ENCODE measurements around the gene HS3ST3A1. TPM values are rescaled to one million over a fixed set of nuclear protein-coding genes. Genes with fewer than 3 reads are reported as not detected.

Gene HS3ST3A1
- total and polyA plus RNA-seq, 2 experiments from 2014 or later = 39.2 to 85.1 TPM

DNA sequence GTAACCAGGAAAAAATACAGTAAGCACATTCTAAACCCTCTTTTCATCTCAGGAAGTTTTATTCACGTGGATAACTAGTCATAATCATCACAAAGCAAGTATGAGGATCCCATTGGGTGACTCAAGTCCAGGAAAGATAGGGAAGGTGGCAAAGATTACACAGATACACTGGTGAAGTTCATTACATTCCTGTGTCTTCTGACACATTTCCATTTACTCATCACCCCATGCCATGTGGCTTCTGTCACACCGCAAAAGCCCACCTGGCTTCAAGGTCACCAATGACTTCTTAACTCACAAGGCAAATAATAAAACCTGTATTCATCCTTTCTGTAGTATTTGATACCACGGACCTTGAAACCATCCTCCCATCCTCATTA, 17.0 kb downstream of the HS3ST3A1 start:
- Histone ChIP-seq H3K9me3 (ENCODE audit: low read depth) (no peaks in the 10 kb centered on the region), H3K79me2 (ENCODE audit: insufficient read depth) (peaks cover 100% of the 10 kb centered on the region), H3K4me3 (0 out of 2 replicates have a peak overlapping the region, but pooled peaks have one; percentile 17), H3K4me1 (ENCODE audit: insufficient read depth) (peaks cover 65% of the 10 kb centered on the region), H2AFZ (no peak overlapping the region), H4K20me1 (ENCODE audit: insufficient read depth) (no peaks in the 10 kb centered on the region), H3K4me2 (ENCODE audit: unreplicated experiment) (peak overlapping the region; percentile 66), H3K27me3 (replicated peaks; ENCODE audit: insufficient read depth) (no peaks in the 10 kb centered on the region), H3F3A (ENCODE audit: insufficient read depth) (peaks cover 68% of the 10 kb centered on the region), H3K9me2 (ENCODE audit: insufficient read depth) (no peaks in the 10 kb centered on the region), H3K36me3 (ENCODE audit: low read depth) (0 out of 2 replicates have a peak, but pooled peaks cover 5% of the 10 kb centered on the region), H3K27ac (peak overlapping the region; percentile 62), H3K9ac (no peak overlapping the region)
- in situ Hi-C loops (cut with MboI) = loop anchor here (25.0 kb wide), 2 partner anchors 247 to 547 kb away; no protein-coding TSS in a partner anchor
- TF ChIP-seq EZH2phosphoT487 (IDR thresholded peaks at IDR 0.05; ENCODE audit: insufficient read depth, low read depth) (no peak), EZH2 (IDR thresholded peaks at IDR 0.05; ENCODE audit: insufficient read depth, poor library complexity, severe bottlenecking) (no peak)
- DNase-seq = peak; percentile 74
- 43 to 47% methylated on average over 3 of the region's 3 CpGs for WGBS, 2 experiments (ENCODE audit: low coverage in 1 of 2, low lambda C conversion rate in 2 of 2, missing lambda C conversion rate in 2 of 2)

DNA sequence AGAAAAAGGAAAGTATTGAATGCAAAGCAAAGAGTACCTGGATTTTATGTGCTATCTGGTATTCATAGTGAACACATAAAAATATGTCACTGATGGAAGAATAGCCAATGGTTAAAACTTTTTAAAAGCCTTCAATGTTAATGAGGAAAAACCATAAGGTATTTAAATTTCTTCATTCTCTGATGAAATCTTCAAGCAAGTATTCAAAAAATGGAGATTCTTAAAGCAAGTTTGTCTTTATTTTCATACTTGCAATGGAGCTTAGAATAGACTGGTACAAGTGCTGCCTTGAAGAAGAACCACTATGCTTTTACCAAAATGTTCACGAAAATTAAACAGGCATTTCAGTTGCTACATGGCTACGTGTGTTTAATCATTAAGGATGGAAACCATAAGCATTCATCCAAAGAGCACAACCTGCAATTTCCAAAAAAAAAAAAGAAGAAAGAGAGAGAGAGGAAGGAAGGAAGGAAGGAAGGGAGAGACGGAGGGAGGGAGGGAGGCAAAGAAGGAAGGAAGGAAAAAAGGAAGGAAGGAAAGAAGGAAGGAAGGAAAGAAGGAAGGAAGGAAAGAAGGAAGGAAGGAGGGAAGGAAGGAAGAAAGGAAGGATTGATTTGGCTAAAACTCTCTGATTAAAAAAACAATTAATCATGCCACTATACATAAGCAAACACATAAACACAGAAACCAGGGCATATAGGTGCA, 17.6 kb downstream of the HS3ST3A1 start:
- DNase-seq = no peak
- TF ChIP-seq EZH2phosphoT487 (IDR thresholded peaks at IDR 0.05; ENCODE audit: insufficient read depth, low read depth) = no peak
- peak overlapping the region; percentile 41 for H3K4me3 ChIP-seq
- H3K4me1 ChIP-seq (ENCODE audit: insufficient read depth) = peaks cover 60% of the 10 kb centered on the region
- peak overlapping the region; percentile 2; the same call in 1 of the 2 replicates for H3K9ac ChIP-seq
- peak overlapping the region; percentile 66 for H3K4me2 ChIP-seq (ENCODE audit: unreplicated experiment)
- in situ Hi-C loops (cut with MboI) = loop anchor here (25.0 kb wide), 2 partner anchors 247 to 547 kb away; no protein-coding TSS in a partner anchor
- no peaks in the 10 kb centered on the region for H3K27me3 ChIP-seq (replicated peaks; ENCODE audit: insufficient read depth)
- no peak overlapping the region for H2AFZ ChIP-seq
- H3K9me2 ChIP-seq (ENCODE audit: insufficient read depth) = no peaks in the 10 kb centered on the region
- no peaks in the 10 kb centered on the region for H4K20me1 ChIP-seq (ENCODE audit: insufficient read depth)
- H3K79me2 ChIP-seq (ENCODE audit: insufficient read depth) = peaks cover 100% of the 10 kb centered on the region
- H3K9me3 ChIP-seq (ENCODE audit: low read depth) = no peaks in the 10 kb centered on the region
- H3K36me3 ChIP-seq (ENCODE audit: low read depth) = no peaks in the 10 kb centered on the region
- peaks cover 63% of the 10 kb centered on the region for H3F3A ChIP-seq (ENCODE audit: insufficient read depth)
- 70 to 73% methylated on average over 3 of the region's 3 CpGs for WGBS, 2 experiments (ENCODE audit: low coverage in 1 of 2, low lambda C conversion rate in 2 of 2, missing lambda C conversion rate in 2 of 2)
- peak overlapping the region; percentile 62 for H3K27ac ChIP-seq

DNA sequence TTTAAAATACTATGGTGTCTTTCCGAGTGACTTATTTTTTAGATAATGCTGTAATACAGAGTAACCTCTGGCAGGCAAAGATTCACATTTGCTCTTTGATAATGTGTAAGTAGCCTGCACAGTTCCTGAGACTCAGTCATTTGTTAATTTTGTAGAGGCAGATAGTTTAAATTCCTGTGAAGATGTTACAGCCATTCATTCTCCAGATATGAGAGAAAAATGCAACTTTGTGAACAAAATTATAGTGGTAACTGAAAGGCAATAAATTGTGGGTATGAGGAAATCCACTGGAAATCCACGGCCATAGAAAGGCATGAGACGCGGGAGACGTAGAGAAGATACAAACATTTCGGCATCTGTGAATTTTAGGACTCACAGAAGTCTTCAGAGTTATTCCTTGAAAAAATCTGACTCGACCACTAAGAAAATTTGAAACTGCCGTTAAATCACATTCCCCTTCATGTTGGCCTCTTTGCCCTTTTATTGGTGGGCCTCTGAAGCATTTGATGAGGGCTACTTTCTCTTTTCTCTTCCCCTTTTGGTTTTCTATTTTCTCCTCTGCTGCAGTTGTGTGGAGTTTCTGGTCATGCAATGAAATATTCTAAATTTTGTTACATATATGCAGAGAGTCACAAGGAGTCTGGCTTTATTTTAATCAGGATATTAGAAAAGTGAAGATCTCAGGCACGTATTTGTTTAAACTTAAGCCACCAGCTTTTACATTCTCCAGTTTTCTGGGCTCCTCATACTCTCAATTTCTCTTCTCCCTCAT, 18.8 kb downstream of the HS3ST3A1 start:
- H3K4me1 ChIP-seq (ENCODE audit: insufficient read depth) = peaks cover 52% of the 10 kb centered on the region
- H3F3A ChIP-seq (ENCODE audit: insufficient read depth) = peaks cover 51% of the 10 kb centered on the region
- in situ Hi-C loops (cut with MboI) = loop anchor here (25.0 kb wide), 2 partner anchors 246 to 546 kb away; no protein-coding TSS in a partner anchor
- H3K27ac ChIP-seq = peak overlapping the region; percentile 62
- 56% methylated on average over 9 of the region's 9 CpGs for WGBS, 2 experiments (ENCODE audit: low coverage in 1 of 2, low lambda C conversion rate in 2 of 2, missing lambda C conversion rate in 2 of 2)
- no peak overlapping the region for H2AFZ ChIP-seq
- peak overlapping the region; percentile 41 for H3K4me3 ChIP-seq
- no peaks in the 10 kb centered on the region for H3K9me3 ChIP-seq (ENCODE audit: low read depth)
- TF ChIP-seq EZH2phosphoT487 (IDR thresholded peaks at IDR 0.05; ENCODE audit: insufficient read depth, low read depth) (no peak), EZH2 (IDR thresholded peaks at IDR 0.05; ENCODE audit: insufficient read depth, poor library complexity, severe bottlenecking) (no peak)
- H3K4me2 ChIP-seq (ENCODE audit: unreplicated experiment) = peak overlapping the region; percentile 66
- no peaks in the 10 kb centered on the region for H3K36me3 ChIP-seq (ENCODE audit: low read depth)
- H3K9me2 ChIP-seq (ENCODE audit: insufficient read depth) = no peaks in the 10 kb centered on the region
- no peaks in the 10 kb centered on the region for H4K20me1 ChIP-seq (ENCODE audit: insufficient read depth)
- peaks cover 100% of the 10 kb centered on the region for H3K79me2 ChIP-seq (ENCODE audit: insufficient read depth)
- peak overlapping the region; percentile 30; the same call in 1 of the 2 replicates for H3K9ac ChIP-seq
- H3K27me3 ChIP-seq (replicated peaks; ENCODE audit: insufficient read depth) = no peaks in the 10 kb centered on the region
- no peak for DNase-seq

DNA sequence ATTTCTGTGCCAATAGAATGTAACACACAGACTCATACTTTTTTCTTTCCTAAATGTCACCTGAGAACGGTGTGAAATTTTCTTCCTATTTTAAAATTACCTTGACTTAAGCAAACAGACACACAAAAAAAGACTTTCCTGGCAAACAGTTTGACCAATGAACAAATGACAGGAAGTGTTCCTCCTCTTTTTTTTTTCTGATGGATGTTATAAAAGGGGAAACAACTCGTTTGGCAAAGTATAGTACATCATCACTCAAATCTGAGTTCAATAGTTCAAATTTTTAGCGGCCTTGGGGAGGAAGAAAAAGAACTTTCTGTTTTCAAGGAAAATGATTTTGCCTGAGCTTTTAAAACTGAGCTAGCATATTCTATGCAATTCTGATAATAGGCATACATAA, 19.8 kb downstream of the HS3ST3A1 start:
- no peaks in the 10 kb centered on the region for H3K36me3 ChIP-seq (ENCODE audit: low read depth)
- TF ChIP-seq EZH2 (IDR thresholded peaks at IDR 0.05; ENCODE audit: insufficient read depth, poor library complexity, severe bottlenecking) (no peak), EZH2phosphoT487 (IDR thresholded peaks at IDR 0.05; ENCODE audit: insufficient read depth, low read depth) (no peak)
- H2AFZ ChIP-seq = no peak overlapping the region
- peaks cover 44% of the 10 kb centered on the region for H3K4me1 ChIP-seq (ENCODE audit: insufficient read depth)
- H4K20me1 ChIP-seq (ENCODE audit: insufficient read depth) = no peaks in the 10 kb centered on the region
- peaks cover 100% of the 10 kb centered on the region for H3K79me2 ChIP-seq (ENCODE audit: insufficient read depth)
- H3K9me3 ChIP-seq (ENCODE audit: low read depth) = no peaks in the 10 kb centered on the region
- H3K4me3 ChIP-seq = peak overlapping the region; percentile 41; the same call in 1 of the 2 replicates
- no peak overlapping the region; the same call in 1 of the 2 replicates for H3K9ac ChIP-seq
- in situ Hi-C loops (cut with MboI) = loop anchor here (25.0 kb wide), 2 partner anchors 245 to 545 kb away; no protein-coding TSS in a partner anchor
- peak overlapping the region; percentile 66 for H3K4me2 ChIP-seq (ENCODE audit: unreplicated experiment)
- H3K27ac ChIP-seq = peak overlapping the region; percentile 62
- no peak for DNase-seq
- H3K9me2 ChIP-seq (ENCODE audit: insufficient read depth) = no peaks in the 10 kb centered on the region
- peaks cover 44% of the 10 kb centered on the region for H3F3A ChIP-seq (ENCODE audit: insufficient read depth)
- H3K27me3 ChIP-seq (replicated peaks; ENCODE audit: insufficient read depth) = no peaks in the 10 kb centered on the region
- WGBS, 2 experiments (ENCODE audit: low coverage in 1 of 2, low lambda C conversion rate in 2 of 2, missing lambda C conversion rate in 2 of 2) = 45 to 46% methylated on average over 3 of the region's 3 CpGs

Data from GM23248 (cell line).